Smooth muscle cell (in vitro differentiated cells): ENCODE results near the gene HDAC9. TPM values are rescaled to one million over a fixed set of nuclear protein-coding genes. Genes with fewer than 3 reads are reported as not detected.

Experiments
- DNase-seq: peaks from one replicate; lab custom pipeline; 2025; ENCODE audit not compliant: unreplicated experiment; lab: John Stamatoyannopoulos, UW
- H2AFZ ChIP-seq: fragments of 200-600 bp; sonication (generic); 2 replicates; pipeline ENCODE4 v1.6.0; 2016; ENCODE audit warnings: antibody characterized with exemption, low read depth, mild to moderate bottlenecking
- H3F3A ChIP-seq: fragments of 200-600 bp; sonication (generic); 2 replicates; pipeline ENCODE4 v1.6.0; 2017; ENCODE audit warnings: antibody characterized with exemption, low read depth
- H3K27ac ChIP-seq: fragments of 200-600 bp; sonication (generic); 2 replicates; pipeline ENCODE4 v1.5.1; 2016; ENCODE audit warnings: low read depth, mild to moderate bottlenecking
- H3K27me3 ChIP-seq: fragments of 200-600 bp; sonication (generic); 2 replicates; pipeline ENCODE4 v1.6.1; 2016; ENCODE audit warnings: low read depth, mild to moderate bottlenecking
- H3K36me3 ChIP-seq: fragments of 200-600 bp; sonication (generic); 2 replicates; pipeline ENCODE4 v1.5.1; 2016; ENCODE audit warnings: low read depth
- H3K4me1 ChIP-seq: fragments of 200-600 bp; sonication (generic); 2 replicates; pipeline ENCODE4 v1.5.1; 2016; ENCODE audit warnings: low read depth
- H3K4me2 ChIP-seq: fragments of 200-600 bp; sonication (generic); 2 replicates; pipeline ENCODE4 v1.6.0; 2016; ENCODE audit warnings: mild to moderate bottlenecking
- H3K4me3 ChIP-seq: fragments of 200-600 bp; sonication (generic); 2 replicates; pipeline ENCODE4 v1.5.1; 2016; ENCODE audit warnings: mild to moderate bottlenecking
- H3K79me2 ChIP-seq: fragments of 200-600 bp; sonication (generic); 2 replicates; pipeline ENCODE4 v1.6.0; 2016; ENCODE audit warnings: low read depth, mild to moderate bottlenecking
- H3K9ac ChIP-seq: fragments of 200-600 bp; sonication (generic); 2 replicates; pipeline ENCODE4 v1.6.0; 2016; ENCODE audit warnings: low read depth
- H3K9me3 ChIP-seq: fragments of 200-600 bp; sonication (generic); replicated peaks from 2 replicates; pipeline ENCODE4 v1.5.1; 2016; ENCODE audit warnings: low read depth
- H4K20me1 ChIP-seq: fragments of 200-600 bp; sonication (generic); 2 replicates; pipeline ENCODE4 v1.6.0; 2016; ENCODE audit warnings: low read depth
- WGBS: methylation state at CpG from one replicate; pipeline ENCODE4 v1.1.7; 2016; ENCODE audit warnings: low lambda C conversion rate; 5-methylcytosine and 5-hydroxymethylcytosine counted together
- polyA plus RNA-seq: library from polyadenylated mRNA; unstranded; fragments of >200 nt; fragmentation: Nextera tagmentation; extraction: Ambion mirVana; gene quantifications from 2 replicates; pipeline ENCODE4 v1.2.1, GENCODE V29; 2016
- total RNA-seq: library from RNA; depleted of rRNA; stranded (reverse); fragments of >200 nt; gene quantifications from 2 replicates; pipeline ENCODE4 v1.2.3, GENCODE V29; 2014
- TF ChIP-seq, protein P1 (sequence below): fragments of 200-600 bp; sonication (generic); IDR thresholded peaks from 2 replicates; pipeline ENCODE4 v1.5.1; 2017; ENCODE audit warnings: borderline replicate concordance, mild to moderate bottlenecking, antibody characterized with exemption; ENCODE audit not compliant: insufficient read depth, poor library complexity, severe bottlenecking

The HDAC9 gene
- total and polyA plus RNA-seq, 2 experiments from 2014 or later = 2.2 to 7.1 TPM

DNA sequence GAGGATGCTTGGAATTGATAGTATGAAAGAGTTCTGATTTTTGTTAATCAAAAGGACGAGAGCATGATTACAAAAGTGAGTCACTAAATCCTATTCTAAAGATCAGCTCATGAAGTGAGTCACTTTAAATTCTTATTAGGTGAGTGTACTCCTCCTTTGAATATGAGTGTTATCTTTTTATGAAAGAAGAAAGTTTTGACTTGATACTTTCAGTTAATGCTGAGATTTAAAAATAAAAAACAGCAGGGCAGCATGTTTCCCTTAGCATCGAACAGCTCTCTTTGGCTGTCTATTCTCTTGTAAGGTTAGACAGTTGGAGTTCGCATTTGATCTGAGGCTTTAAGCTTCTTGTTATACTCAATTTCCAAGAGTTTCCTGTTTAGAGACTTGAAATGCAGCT, 399.9 kb downstream of the HDAC9 start:
- Histone ChIP-seq H3K4me1 (peaks cover 4% of the 10 kb centered on the region), H3K9ac (no peak overlapping the region), H4K20me1 (no peaks in the 10 kb centered on the region), H3K27ac (peak overlapping the region; percentile 7), H3K27me3 (no peaks in the 10 kb centered on the region), H3K9me3 (no peaks in the 10 kb centered on the region), H3K4me3 (no peak overlapping the region), H3F3A (no peaks in the 10 kb centered on the region), H3K36me3 (no peaks in the 10 kb centered on the region), H3K4me2 (peak overlapping the region; percentile 15), H3K79me2 (no peaks in the 10 kb centered on the region), H2AFZ (peak overlapping the region; percentile 15)
- 39% methylated on average over 3 of the region's 3 CpGs for whole genome bisulfite sequencing
- DNase-seq = no peak
- TF ChIP-seq, protein P1, sequence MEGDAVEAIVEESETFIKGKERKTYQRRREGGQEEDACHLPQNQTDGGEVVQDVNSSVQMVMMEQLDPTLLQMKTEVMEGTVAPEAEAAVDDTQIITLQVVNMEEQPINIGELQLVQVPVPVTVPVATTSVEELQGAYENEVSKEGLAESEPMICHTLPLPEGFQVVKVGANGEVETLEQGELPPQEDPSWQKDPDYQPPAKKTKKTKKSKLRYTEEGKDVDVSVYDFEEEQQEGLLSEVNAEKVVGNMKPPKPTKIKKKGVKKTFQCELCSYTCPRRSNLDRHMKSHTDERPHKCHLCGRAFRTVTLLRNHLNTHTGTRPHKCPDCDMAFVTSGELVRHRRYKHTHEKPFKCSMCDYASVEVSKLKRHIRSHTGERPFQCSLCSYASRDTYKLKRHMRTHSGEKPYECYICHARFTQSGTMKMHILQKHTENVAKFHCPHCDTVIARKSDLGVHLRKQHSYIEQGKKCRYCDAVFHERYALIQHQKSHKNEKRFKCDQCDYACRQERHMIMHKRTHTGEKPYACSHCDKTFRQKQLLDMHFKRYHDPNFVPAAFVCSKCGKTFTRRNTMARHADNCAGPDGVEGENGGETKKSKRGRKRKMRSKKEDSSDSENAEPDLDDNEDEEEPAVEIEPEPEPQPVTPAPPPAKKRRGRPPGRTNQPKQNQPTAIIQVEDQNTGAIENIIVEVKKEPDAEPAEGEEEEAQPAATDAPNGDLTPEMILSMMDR = no peak

DNA sequence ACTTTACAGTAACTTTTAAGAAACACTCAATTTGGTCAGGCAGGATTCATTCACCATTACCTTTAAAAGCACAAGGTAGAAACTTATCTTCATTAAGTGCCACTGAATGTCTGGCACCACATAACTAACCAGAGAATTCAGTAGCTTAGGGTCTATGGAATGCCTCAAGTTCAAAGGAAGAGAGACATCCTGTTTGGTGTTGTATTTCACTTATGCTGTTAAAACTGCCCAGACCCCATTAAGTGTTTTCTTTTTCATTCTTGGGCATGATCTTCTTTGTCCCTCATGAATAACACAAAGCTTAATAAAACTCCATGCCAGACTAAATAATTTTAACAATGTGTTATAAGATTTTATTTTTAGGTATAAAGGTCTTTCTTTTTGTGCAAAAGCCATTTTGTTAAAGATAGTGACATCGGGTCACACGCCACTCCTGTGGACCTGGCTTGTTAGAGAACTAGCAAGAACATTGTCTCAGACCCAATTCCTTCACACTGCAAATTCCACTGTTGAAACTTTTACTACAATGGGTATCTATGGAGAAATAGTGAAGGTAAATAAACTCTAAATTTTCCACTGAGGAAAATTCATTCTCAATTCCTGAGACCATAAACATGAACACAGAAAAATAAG, 400.9 kb downstream of the HDAC9 start:
- H3K9me3 ChIP-seq = no peaks in the 10 kb centered on the region
- H2AFZ ChIP-seq = peak overlapping the region; percentile 40
- H4K20me1 ChIP-seq = no peaks in the 10 kb centered on the region
- peak overlapping the region; percentile 36 for H3K4me2 ChIP-seq
- no peak overlapping the region for H3K4me3 ChIP-seq
- no peaks in the 10 kb centered on the region for H3K27me3 ChIP-seq
- no peak overlapping the region for H3K9ac ChIP-seq
- WGBS = 79% methylated on average over 2 of the region's 2 CpGs
- no peaks in the 10 kb centered on the region for H3F3A ChIP-seq
- TF ChIP-seq, protein P1 = no peak
- no peak for DNase-seq
- no peaks in the 10 kb centered on the region for H3K79me2 ChIP-seq
- H3K36me3 ChIP-seq = no peaks in the 10 kb centered on the region
- H3K4me1 ChIP-seq = peaks cover 4% of the 10 kb centered on the region
- H3K27ac ChIP-seq = no peak overlapping the region

DNA sequence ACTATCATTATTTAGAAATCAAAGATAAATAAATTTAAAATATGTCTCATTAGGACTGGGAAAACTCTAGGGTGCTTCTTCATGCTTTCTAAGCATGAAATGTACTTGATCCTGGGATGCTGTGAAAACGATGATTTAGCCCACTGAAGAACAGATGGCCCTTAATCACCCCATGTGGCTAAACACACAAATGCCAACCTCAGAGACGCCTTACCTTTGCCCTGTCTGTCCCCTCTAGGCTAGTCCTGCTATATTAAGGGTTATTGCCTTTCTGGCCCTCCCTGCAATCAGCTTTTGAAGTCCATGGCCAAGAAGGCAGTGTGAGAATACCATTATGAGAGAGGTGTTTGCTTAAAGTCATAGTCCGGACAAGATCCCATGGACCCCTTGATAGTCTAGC, 404.7 kb downstream of the HDAC9 start:
- no peaks in the 10 kb centered on the region for H3K27me3 ChIP-seq
- WGBS = 38% methylated on average over 3 of the region's 3 CpGs

More for the DNA sequence above, 404.7 kb downstream of the HDAC9 start:
- no peak for DNase-seq
- H3K9ac ChIP-seq = no peak overlapping the region
- H3K27ac ChIP-seq = no peak overlapping the region
- no peaks in the 10 kb centered on the region for H3F3A ChIP-seq
- H3K4me3 ChIP-seq = no peak overlapping the region
- H3K9me3 ChIP-seq = no peaks in the 10 kb centered on the region
- TF ChIP-seq, protein P1 = no peak
- no peak overlapping the region for H3K4me2 ChIP-seq
- no peaks in the 10 kb centered on the region for H3K36me3 ChIP-seq
- no peaks in the 10 kb centered on the region for H3K79me2 ChIP-seq
- no peaks in the 10 kb centered on the region for H4K20me1 ChIP-seq
- H3K4me1 ChIP-seq = peaks cover 4% of the 10 kb centered on the region
- no peak overlapping the region for H2AFZ ChIP-seq
